Measurements from ENCODE around the gene SCARF2. TPM values are rescaled to one million over a fixed set of nuclear protein-coding genes. Genes with fewer than 3 reads are reported as not detected.

SCARF2 gene
- total and polyA plus RNA-seq, 8 donors = 0.89 to 42.9 (median 3.9) TPM

DNA sequence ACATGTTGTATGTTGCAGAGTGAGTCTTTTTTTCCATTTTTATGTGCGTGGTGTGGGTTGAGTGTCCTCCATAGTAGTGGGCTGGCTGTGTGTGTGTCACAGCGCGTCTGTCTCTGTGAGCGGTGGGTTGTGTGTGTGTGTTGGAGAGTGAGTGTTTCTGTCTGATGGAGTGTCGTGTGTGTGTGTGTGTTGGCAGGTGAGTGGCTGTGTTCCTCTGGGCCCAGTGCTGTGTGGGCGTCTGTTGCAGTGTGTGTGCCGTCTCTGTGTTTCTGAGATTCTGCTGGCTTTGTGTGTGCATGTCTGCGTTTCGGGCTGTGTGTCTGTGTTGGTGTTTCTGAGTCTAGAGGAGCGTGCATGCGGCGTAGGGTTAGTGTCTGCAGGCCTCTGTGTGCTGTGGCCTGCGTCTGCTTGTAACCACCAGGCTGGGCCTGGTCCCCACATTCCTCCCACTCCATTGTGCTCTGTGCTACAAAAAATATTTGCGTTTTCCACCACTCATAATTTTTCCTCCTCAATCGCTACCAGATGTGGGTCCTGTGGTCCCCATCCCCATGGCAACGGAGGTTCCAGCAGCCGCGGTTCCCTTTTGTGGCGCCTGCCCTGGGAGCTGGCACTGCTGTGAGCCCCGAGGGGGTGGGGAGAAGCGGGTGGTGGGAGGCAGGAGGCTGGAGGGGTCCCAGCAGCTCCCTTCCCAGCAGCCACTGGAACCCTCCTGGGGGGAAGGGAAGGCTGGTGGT is 15.2 kb downstream of the SCARF2 start:
- DNase-seq = peak in 1 of 2 donors; percentile 83
- Histone ChIP-seq H3K4me3 (no peak overlapping the region), H3K27me3 (peaks cover 0 to 40% (median 27%) of the 10 kb centered on the region in 3 donors), H3K27ac (peak overlapping the region in 1 of 5 donors; percentile 47), H3K9me3 (no peaks in the 10 kb centered on the region), H3K36me3 (peaks cover 0 to 17% (median 8%) of the 10 kb centered on the region in 4 donors), H3K4me1 (peaks cover 27 to 47% (median 41%) of the 10 kb centered on the region in 4 donors)
- 59 to 74% (median 65%) methylated on average over 21 of the region's 21 CpGs for WGBS, 5 donors
- TF ChIP-seq, protein P1, sequence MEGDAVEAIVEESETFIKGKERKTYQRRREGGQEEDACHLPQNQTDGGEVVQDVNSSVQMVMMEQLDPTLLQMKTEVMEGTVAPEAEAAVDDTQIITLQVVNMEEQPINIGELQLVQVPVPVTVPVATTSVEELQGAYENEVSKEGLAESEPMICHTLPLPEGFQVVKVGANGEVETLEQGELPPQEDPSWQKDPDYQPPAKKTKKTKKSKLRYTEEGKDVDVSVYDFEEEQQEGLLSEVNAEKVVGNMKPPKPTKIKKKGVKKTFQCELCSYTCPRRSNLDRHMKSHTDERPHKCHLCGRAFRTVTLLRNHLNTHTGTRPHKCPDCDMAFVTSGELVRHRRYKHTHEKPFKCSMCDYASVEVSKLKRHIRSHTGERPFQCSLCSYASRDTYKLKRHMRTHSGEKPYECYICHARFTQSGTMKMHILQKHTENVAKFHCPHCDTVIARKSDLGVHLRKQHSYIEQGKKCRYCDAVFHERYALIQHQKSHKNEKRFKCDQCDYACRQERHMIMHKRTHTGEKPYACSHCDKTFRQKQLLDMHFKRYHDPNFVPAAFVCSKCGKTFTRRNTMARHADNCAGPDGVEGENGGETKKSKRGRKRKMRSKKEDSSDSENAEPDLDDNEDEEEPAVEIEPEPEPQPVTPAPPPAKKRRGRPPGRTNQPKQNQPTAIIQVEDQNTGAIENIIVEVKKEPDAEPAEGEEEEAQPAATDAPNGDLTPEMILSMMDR (IDR thresholded peaks at IDR 0.05) = no peak
- TF ChIP-seq EP300 (IDR thresholded peaks at IDR 0.05) (no peak), POLR2A (IDR thresholded peaks at IDR 0.05) (no peak), POLR2AphosphoS5 (IDR thresholded peaks at IDR 0.05) (no peak)
- intact Hi-C loops (cut with DNase I; ENCODE audit: low total_unique reads) = loop anchor here (5.0 kb wide), 2 partner anchors 35 to 75 kb away; partner anchors contain the start of gene KLHL22

DNA sequence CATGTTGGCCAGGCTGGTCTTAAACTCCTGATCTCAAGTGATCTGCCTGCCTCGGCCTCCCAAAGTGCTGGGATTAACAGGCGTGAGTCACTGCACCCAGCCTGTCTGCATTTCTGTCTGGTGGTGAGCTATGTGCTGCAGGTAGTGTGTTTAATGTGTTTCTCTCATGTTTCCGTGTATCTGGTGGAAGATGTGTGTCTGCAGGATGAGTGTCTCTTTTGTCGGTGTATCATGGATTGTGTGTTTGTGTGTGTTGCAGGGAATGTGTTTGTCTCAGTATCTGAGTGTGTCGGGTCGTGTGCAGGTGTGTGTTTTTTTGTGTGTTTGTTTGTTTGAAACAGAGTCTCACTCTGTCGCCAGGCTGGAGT is 16.1 kb downstream of the SCARF2 start:
- intact Hi-C loops (cut with DNase I; ENCODE audit: low total_unique reads) = loop anchor here (5.0 kb wide), 2 partner anchors 36 to 76 kb away; partner anchors contain the start of gene KLHL22
- no peak overlapping the region for H3K4me3 ChIP-seq
- TF ChIP-seq POLR2AphosphoS5 (IDR thresholded peaks at IDR 0.05) (no peak), POLR2A (IDR thresholded peaks at IDR 0.05) (no peak), EP300 (IDR thresholded peaks at IDR 0.05) (no peak)
- TF ChIP-seq, protein P1 (IDR thresholded peaks at IDR 0.05) = no peak

DNA sequence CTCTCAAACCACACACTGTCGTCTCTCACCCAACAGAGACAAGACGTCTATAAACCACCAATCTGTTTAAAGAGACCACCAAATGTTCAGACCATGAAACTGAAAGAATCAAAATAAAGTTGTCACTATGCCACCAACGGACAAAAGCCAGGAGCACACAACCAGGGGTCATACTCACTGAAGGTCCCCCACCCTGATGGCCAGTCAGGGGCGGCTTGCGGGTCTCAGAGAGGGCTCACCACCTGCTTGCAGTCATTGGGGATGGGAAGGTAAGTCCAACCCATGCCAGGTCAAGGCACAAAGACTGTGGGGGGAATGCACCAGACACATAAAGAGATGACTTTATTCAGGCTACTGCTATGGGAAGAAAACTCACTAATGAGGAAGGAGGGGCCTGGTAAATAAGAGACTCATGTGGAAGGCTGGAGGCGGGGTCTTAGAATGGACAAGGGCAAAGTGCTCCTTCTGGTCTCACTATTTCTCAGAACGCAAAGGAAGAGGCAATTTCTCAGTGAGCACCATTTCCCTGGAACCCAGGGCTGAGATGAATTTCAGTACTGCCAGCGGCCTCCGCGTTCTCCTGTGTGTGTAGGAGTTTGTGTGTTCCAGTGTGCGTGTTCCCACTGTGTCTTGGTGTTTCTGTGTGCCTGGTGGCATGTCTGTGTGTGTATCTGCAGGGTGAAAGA is 17.3 kb downstream of the SCARF2 start:
- 82 to 88% (median 86%) methylated on average over 8 to 11 of the region's 11 CpGs for WGBS, 5 donors
- H3K9me3 ChIP-seq = no peaks in the 10 kb centered on the region
- H3K4me3 ChIP-seq = no peak overlapping the region
- intact Hi-C loops (cut with DNase I; ENCODE audit: low total_unique reads) = loop anchor here (5.0 kb wide), 2 partner anchors 37 to 77 kb away; partner anchors contain the start of gene KLHL22
- H3K36me3 ChIP-seq = peaks cover 0 to 4% (median 3%) of the 10 kb centered on the region in 4 donors
- no peak for DNase-seq
- H3K27ac ChIP-seq = no peak overlapping the region
- H3K27me3 ChIP-seq = peaks cover 0 to 19% (median 8%) of the 10 kb centered on the region in 3 donors
- peaks cover 16 to 38% (median 30%) of the 10 kb centered on the region in 4 donors for H3K4me1 ChIP-seq
- no peak for TF ChIP-seq EP300 (IDR thresholded peaks at IDR 0.05)
- TF ChIP-seq POLR2AphosphoS5 (IDR thresholded peaks at IDR 0.05) = no peak
- no peak for TF ChIP-seq POLR2A (IDR thresholded peaks at IDR 0.05)
- TF ChIP-seq, protein P1 (IDR thresholded peaks at IDR 0.05) = no peak

More for the DNA sequence above, 16.1 kb downstream of the SCARF2 start:
- DNase-seq = no peak
- WGBS, 5 donors = 83 to 88% (median 87%) methylated on average over 7 of the region's 7 CpGs
- H3K36me3 ChIP-seq = peaks cover 0 to 12% (median 4%) of the 10 kb centered on the region in 4 donors
- no peak overlapping the region for H3K27ac ChIP-seq
- H3K9me3 ChIP-seq = no peaks in the 10 kb centered on the region
- peaks cover 27 to 47% (median 41%) of the 10 kb centered on the region in 4 donors for H3K4me1 ChIP-seq
- peaks cover 0 to 31% (median 20%) of the 10 kb centered on the region in 3 donors for H3K27me3 ChIP-seq

DNA sequence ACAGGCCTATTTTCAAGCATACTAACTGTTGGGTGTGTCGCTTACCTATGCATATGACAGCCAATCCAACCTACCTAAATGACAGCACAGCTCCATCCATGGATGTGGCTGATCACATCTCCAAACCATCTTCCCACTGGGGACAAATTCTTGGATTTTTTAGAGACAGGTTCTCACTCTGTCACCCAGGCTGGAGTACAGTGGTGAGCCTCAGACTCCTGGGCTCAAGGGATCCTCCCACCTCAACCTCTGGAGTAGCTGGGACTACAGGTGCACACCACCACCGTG is 18.0 kb downstream of the SCARF2 start:
- Histone ChIP-seq H3K27me3 (peaks cover 0 to 12% (median 2%) of the 10 kb centered on the region in 3 donors), H3K36me3 (no peaks in the 10 kb centered on the region), H3K4me3 (no peak overlapping the region), H3K9me3 (no peaks in the 10 kb centered on the region), H3K27ac (no peak overlapping the region), H3K4me1 (peaks cover 14 to 31% (median 26%) of the 10 kb centered on the region in 4 donors)
- intact Hi-C loops (cut with DNase I; ENCODE audit: low total_unique reads) = no loop called here
- DNase-seq = no peak
- WGBS, 5 donors = 83 to 97% (median 93%) methylated on average over 2 of the region's 2 CpGs
- TF ChIP-seq POLR2A (IDR thresholded peaks at IDR 0.05) (no peak), POLR2AphosphoS5 (IDR thresholded peaks at IDR 0.05) (no peak), EP300 (IDR thresholded peaks at IDR 0.05) (no peak)
- TF ChIP-seq, protein P1 (IDR thresholded peaks at IDR 0.05) = no peak

Measured in stomach (tissue), 9 donors.